ENCODE measurements around the gene GPC6.

DNA sequence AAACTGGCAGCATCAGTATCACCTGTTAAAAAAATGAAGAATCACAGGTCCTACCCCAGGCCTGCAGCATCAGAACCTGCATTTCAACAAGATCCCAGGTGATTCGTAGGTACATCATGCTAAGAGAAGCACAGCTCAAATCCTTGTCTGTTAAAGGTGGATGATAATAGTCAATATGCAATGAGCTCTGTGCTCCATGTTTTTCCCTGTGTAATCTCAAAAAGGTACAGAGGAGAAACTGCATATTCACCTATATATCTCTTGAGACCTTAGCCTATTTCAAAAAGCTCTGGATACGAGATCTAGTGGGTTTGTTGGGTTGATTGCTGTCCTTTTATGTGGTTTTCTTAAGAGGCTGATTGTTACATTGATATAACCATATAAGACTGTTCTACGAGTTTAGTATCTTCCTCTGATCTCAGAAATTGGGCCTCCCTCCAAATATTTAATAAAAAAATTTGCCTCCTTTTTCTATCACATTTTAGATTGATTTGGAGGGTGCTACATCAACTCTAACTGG is 1104.0 kb downstream of the GPC6 start:
- TF ChIP-seq, protein P1, sequence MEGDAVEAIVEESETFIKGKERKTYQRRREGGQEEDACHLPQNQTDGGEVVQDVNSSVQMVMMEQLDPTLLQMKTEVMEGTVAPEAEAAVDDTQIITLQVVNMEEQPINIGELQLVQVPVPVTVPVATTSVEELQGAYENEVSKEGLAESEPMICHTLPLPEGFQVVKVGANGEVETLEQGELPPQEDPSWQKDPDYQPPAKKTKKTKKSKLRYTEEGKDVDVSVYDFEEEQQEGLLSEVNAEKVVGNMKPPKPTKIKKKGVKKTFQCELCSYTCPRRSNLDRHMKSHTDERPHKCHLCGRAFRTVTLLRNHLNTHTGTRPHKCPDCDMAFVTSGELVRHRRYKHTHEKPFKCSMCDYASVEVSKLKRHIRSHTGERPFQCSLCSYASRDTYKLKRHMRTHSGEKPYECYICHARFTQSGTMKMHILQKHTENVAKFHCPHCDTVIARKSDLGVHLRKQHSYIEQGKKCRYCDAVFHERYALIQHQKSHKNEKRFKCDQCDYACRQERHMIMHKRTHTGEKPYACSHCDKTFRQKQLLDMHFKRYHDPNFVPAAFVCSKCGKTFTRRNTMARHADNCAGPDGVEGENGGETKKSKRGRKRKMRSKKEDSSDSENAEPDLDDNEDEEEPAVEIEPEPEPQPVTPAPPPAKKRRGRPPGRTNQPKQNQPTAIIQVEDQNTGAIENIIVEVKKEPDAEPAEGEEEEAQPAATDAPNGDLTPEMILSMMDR (IDR thresholded peaks at IDR 0.05; ENCODE audit: insufficient read depth, low read depth, low read length) = no peak
- no peak for TF ChIP-seq EZH2 (IDR thresholded peaks at IDR 0.05; ENCODE audit: insufficient read depth, low read length)

Measured in astrocyte (in vitro differentiated cells and primary cell).